ENCODE results near the gene SNCG. TPM values are rescaled to one million over a fixed set of nuclear protein-coding genes. Genes with fewer than 3 reads are reported as not detected.
"Not testable (repeated sequence)": the region's sequence is repeated elsewhere in the genome, so short reads cannot be mapped to it uniquely, and the experiment has no call there.

Gene SNCG
- polyA plus RNA-seq, 1 donor from 2014 or later, result 6.1 TPM

DNA sequence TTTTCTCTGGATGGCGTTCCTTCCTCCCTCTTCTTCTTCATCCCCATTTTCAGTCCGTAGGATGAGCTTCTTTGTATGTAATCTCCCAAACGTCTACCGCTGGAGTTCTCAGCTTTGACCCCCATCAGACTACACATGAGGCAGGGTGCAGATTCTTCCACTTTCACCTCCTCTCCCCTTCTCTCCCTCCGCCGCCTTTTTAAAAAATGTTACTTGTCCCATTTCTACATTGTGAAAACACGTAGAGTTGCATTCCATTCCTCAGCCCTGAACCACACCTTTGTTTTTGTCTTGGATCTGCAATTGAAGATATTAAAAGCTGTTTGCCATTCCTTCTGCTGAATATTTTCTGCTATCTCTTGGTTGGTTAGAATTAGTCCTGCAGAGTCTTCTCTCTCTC, 16.1 kb downstream of the SNCG start:
- H3K9me3 ChIP-seq (ENCODE audit: low read length), result no peaks in the 10 kb centered on the region
- H3K27me3 ChIP-seq (ENCODE audit: insufficient read depth, low read depth, low read length), result peaks cover 17% of the 10 kb centered on the region
- no peak overlapping the region for H3K4me2 ChIP-seq (ENCODE audit: low read length)
- no peak overlapping the region for H3K9ac ChIP-seq (ENCODE audit: low read length)
- no peaks in the 10 kb centered on the region for H3K9me2 ChIP-seq (ENCODE audit: insufficient read depth, low read length)
- H3K36me3 ChIP-seq (ENCODE audit: insufficient read depth, low read length), result no peaks in the 10 kb centered on the region
- no peak overlapping the region for H2AFZ ChIP-seq (ENCODE audit: low read depth, low read length)
- no peak for TF ChIP-seq EZH2 (IDR thresholded peaks at IDR 0.05; ENCODE audit: borderline replicate concordance, insufficient read depth, low read length, poor library complexity, severe bottlenecking)
- TF ChIP-seq TAF1 (IDR thresholded peaks at IDR 0.05; ENCODE audit: low read depth), result no peak
- TF ChIP-seq EP300 (conservative IDR thresholded peaks at IDR 0.05; ENCODE audit: poor library complexity, severe bottlenecking), result no peak
- TF ChIP-seq RAD21 (conservative IDR thresholded peaks at IDR 0.05), result no peak
- TF ChIP-seq, protein P1, sequence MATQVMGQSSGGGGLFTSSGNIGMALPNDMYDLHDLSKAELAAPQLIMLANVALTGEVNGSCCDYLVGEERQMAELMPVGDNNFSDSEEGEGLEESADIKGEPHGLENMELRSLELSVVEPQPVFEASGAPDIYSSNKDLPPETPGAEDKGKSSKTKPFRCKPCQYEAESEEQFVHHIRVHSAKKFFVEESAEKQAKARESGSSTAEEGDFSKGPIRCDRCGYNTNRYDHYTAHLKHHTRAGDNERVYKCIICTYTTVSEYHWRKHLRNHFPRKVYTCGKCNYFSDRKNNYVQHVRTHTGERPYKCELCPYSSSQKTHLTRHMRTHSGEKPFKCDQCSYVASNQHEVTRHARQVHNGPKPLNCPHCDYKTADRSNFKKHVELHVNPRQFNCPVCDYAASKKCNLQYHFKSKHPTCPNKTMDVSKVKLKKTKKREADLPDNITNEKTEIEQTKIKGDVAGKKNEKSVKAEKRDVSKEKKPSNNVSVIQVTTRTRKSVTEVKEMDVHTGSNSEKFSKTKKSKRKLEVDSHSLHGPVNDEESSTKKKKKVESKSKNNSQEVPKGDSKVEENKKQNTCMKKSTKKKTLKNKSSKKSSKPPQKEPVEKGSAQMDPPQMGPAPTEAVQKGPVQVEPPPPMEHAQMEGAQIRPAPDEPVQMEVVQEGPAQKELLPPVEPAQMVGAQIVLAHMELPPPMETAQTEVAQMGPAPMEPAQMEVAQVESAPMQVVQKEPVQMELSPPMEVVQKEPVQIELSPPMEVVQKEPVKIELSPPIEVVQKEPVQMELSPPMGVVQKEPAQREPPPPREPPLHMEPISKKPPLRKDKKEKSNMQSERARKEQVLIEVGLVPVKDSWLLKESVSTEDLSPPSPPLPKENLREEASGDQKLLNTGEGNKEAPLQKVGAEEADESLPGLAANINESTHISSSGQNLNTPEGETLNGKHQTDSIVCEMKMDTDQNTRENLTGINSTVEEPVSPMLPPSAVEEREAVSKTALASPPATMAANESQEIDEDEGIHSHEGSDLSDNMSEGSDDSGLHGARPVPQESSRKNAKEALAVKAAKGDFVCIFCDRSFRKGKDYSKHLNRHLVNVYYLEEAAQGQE (IDR thresholded peaks at IDR 0.05; ENCODE audit: borderline replicate concordance), result no peak
- TF ChIP-seq MXI1 (conservative IDR thresholded peaks at IDR 0.05; ENCODE audit: poor library complexity, severe bottlenecking), result no peak
- no peak for TF ChIP-seq SMC3 (conservative IDR thresholded peaks at IDR 0.05; ENCODE audit: poor library complexity)
- TF ChIP-seq POLR2AphosphoS5 (IDR thresholded peaks at IDR 0.05), result no peak
- TF ChIP-seq, protein P2, sequence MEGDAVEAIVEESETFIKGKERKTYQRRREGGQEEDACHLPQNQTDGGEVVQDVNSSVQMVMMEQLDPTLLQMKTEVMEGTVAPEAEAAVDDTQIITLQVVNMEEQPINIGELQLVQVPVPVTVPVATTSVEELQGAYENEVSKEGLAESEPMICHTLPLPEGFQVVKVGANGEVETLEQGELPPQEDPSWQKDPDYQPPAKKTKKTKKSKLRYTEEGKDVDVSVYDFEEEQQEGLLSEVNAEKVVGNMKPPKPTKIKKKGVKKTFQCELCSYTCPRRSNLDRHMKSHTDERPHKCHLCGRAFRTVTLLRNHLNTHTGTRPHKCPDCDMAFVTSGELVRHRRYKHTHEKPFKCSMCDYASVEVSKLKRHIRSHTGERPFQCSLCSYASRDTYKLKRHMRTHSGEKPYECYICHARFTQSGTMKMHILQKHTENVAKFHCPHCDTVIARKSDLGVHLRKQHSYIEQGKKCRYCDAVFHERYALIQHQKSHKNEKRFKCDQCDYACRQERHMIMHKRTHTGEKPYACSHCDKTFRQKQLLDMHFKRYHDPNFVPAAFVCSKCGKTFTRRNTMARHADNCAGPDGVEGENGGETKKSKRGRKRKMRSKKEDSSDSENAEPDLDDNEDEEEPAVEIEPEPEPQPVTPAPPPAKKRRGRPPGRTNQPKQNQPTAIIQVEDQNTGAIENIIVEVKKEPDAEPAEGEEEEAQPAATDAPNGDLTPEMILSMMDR (IDR thresholded peaks at IDR 0.05; ENCODE audit: poor library complexity, severe bottlenecking), result no peak
- H3K4me3 ChIP-seq (ENCODE audit: low read length), result no peak overlapping the region
- H3F3A ChIP-seq (ENCODE audit: insufficient read depth, low read length, poor library complexity, severe bottlenecking), result no peaks in the 10 kb centered on the region
- no peak overlapping the region for H3K27ac ChIP-seq (ENCODE audit: low read length)
- H3K79me2 ChIP-seq (replicated peaks; ENCODE audit: insufficient read depth, low read length), result no peaks in the 10 kb centered on the region
- H4K20me1 ChIP-seq (ENCODE audit: insufficient read depth), result no peaks in the 10 kb centered on the region

DNA sequence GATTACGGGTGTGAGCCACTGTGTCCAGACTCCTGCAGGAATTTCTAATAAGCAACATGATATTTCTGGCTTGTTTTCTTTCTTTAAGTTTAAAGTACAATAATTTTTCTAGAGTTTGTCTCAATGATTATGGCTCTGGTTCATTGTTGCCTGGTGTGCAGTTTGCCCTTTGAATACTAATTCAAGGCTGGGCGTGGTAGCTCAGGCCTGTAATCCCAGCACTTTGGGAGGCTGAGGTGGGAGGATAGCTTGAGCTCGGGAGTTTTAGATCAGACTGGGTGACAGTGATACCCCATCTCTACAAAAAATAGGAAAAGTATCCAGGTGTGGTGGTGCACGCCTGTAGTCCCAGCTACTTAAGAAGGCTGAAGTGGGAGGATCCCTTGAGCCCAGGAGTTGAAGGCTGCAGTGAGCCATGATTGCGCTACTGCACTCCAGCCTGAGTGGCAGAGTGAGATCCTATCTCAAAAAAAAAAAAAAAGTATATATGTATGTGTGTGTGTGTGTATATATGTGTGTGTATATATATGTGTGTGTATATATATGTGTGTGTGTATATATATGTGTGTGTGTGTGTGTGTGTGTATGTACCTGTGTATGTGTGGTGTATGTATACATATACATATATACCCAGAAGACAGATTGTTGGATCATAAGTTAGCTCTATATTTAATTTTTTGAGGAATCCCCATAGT, 18.1 kb downstream of the SNCG start:
- Histone ChIP-seq H3K9ac (ENCODE audit: low read length) (no peak overlapping the region), H3K4me3 (ENCODE audit: low read length) (no peak overlapping the region), H3K9me2 (ENCODE audit: insufficient read depth, low read length) (no peaks in the 10 kb centered on the region), H3K9me3 (ENCODE audit: low read length) (no peaks in the 10 kb centered on the region), H3K36me3 (ENCODE audit: insufficient read depth, low read length) (no peaks in the 10 kb centered on the region), H3K4me2 (ENCODE audit: low read length) (no peak overlapping the region), H4K20me1 (ENCODE audit: insufficient read depth) (no peaks in the 10 kb centered on the region), H3K27ac (ENCODE audit: low read length) (no peak overlapping the region), H3K27me3 (ENCODE audit: insufficient read depth, low read depth, low read length) (peaks cover 5% of the 10 kb centered on the region), H3K79me2 (replicated peaks; ENCODE audit: insufficient read depth, low read length) (no peaks in the 10 kb centered on the region), H2AFZ (ENCODE audit: low read depth, low read length) (no peak overlapping the region), H3F3A (ENCODE audit: insufficient read depth, low read length, poor library complexity, severe bottlenecking) (no peaks in the 10 kb centered on the region)
- TF ChIP-seq, protein P1 (IDR thresholded peaks at IDR 0.05; ENCODE audit: borderline replicate concordance), result no peak
- TF ChIP-seq, protein P2 (IDR thresholded peaks at IDR 0.05; ENCODE audit: poor library complexity, severe bottlenecking), result no peak
- TF ChIP-seq SMC3 (conservative IDR thresholded peaks at IDR 0.05; ENCODE audit: poor library complexity) (no peak), RAD21 (conservative IDR thresholded peaks at IDR 0.05) (no peak), EZH2 (IDR thresholded peaks at IDR 0.05; ENCODE audit: borderline replicate concordance, insufficient read depth, low read length, poor library complexity, severe bottlenecking) (no peak), MXI1 (conservative IDR thresholded peaks at IDR 0.05; ENCODE audit: poor library complexity, severe bottlenecking) (no peak), POLR2AphosphoS5 (IDR thresholded peaks at IDR 0.05) (no peak)

DNA sequence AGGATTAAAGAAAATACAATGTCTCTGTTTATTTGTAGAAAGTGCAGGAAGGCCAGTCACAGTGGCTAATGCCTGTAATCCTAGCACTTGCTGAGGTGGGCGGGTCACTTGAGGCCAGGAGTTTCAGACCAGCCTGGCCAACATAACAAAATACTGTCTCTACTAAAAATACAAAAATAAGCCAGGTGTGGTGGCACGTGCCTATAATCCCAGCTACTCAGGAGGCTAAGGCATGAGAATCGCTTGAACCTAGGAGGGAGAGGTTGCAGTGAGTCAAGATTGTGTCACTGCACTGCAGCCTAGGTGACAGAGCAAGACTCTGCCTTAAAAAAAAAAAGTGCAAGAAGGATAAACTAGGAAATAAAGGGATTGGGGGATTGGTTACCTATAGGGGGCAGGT, 20.1 kb downstream of the SNCG start:
- not testable (repeated sequence) for H2AFZ ChIP-seq (ENCODE audit: low read depth, low read length); H4K20me1 ChIP-seq (ENCODE audit: insufficient read depth); H3K79me2 ChIP-seq (replicated peaks; ENCODE audit: insufficient read depth, low read length); H3K27me3 ChIP-seq (ENCODE audit: insufficient read depth, low read depth, low read length); H3K4me3 ChIP-seq (ENCODE audit: low read length); H3K4me2 ChIP-seq (ENCODE audit: low read length); H3F3A ChIP-seq (ENCODE audit: insufficient read depth, low read length, poor library complexity, severe bottlenecking); H3K36me3 ChIP-seq (ENCODE audit: insufficient read depth, low read length); H3K9ac ChIP-seq (ENCODE audit: low read length); H3K9me3 ChIP-seq (ENCODE audit: low read length); H3K9me2 ChIP-seq (ENCODE audit: insufficient read depth, low read length); H3K27ac ChIP-seq (ENCODE audit: low read length)
